Suppressor macrophage treated with lipopolysaccharide for 4 hours (primary cell): ENCODE measurements around the gene EML1.
"Not testable (repeated sequence)": the region's sequence is repeated elsewhere in the genome, so short reads cannot be mapped to it uniquely, and the experiment has no call there.

ENCODE experiments used
- DNase-seq: peaks from one replicate; pipeline ENCODE4 v3.0.0-alpha.2; 2020

The EML1 gene

GRCh38 chr14:99945732-99946651 lies 152.8 kb downstream of the EML1 start:
- DNase-seq: peak; percentile 54

GRCh38 chr14:99946652-99947489 lies 153.7 kb downstream of the EML1 start:
- peak; percentile 43 for DNase-seq

GRCh38 chr14:99947695-99948094 lies 154.5 kb downstream of the EML1 start:
- no peak for DNase-seq

GRCh38 chr14:99949011-99949732 lies 156.0 kb downstream of the EML1 start:
- DNase-seq: not testable (repeated sequence)

GRCh38 chr14:99950181-99950580 lies 157.0 kb downstream of the EML1 start:
- DNase-seq: no peak

- no peak for DNase-seq
These were observed 157.9 kb downstream of the EML1 start for GRCh38 chr14:99951085-99951484.

- no peak for DNase-seq
These were observed 158.8 kb downstream of the EML1 start for GRCh38 chr14:99952039-99952438.

- no peak for DNase-seq
These were observed 159.2 kb downstream of the EML1 start for GRCh38 chr14:99952453-99952852.

- no peak for DNase-seq
These were observed 162.7 kb downstream of the EML1 start for GRCh38 chr14:99955826-99956455.

- no peak for DNase-seq
These were observed 165.2 kb downstream of the EML1 start for GRCh38 chr14:99958380-99958779.

GRCh38 chr14:99961826-99962518 lies 168.8 kb downstream of the EML1 start:
- DNase-seq: no peak

- no peak for DNase-seq
These were observed 171.8 kb downstream of the EML1 start for GRCh38 chr14:99964979-99965378.

GRCh38 chr14:99966037-99966835 lies 173.0 kb downstream of the EML1 start:
- no peak for DNase-seq

- no peak for DNase-seq
These were observed 173.7 kb downstream of the EML1 start for GRCh38 chr14:99966912-99967311.

GRCh38 chr14:99968191-99968920 lies 175.1 kb downstream of the EML1 start:
- no peak for DNase-seq

- DNase-seq: no peak
These were observed 175.7 kb downstream of the EML1 start for GRCh38 chr14:99968941-99969340.

GRCh38 chr14:99969673-99970322 lies 176.6 kb downstream of the EML1 start:
- no peak for DNase-seq

GRCh38 chr14:99971087-99971940 lies 178.1 kb downstream of the EML1 start:
- peak; percentile 87 for DNase-seq
